OCI-LY3 (cell line): Measurements from ENCODE around the gene DST.

ENCODE experiments used
- H2AFZ ChIP-seq: fragments of 200-600, 300-600 bp; shearing (Covaris generic); 2 replicates; pipeline ENCODE4 v1.6.0; 2014; ENCODE audit warnings: antibody characterized with exemption, low read depth, low read length
- H3K27ac ChIP-seq: fragments of 200-600, 300-600 bp; sonication (generic); 2 replicates; pipeline ENCODE4 v1.5.1; 2014; ENCODE audit warnings: mild to moderate bottlenecking, low read length, moderate library complexity, mixed read lengths
- H3K27me3 ChIP-seq: fragments of 200-600, 300-600 bp; sonication (generic); 2 replicates; pipeline ENCODE4 v1.6.1; 2014; ENCODE audit warnings: low read depth, low read length, mixed read lengths
- H3K36me3 ChIP-seq: fragments of 200-600, 300-600 bp; sonication (generic); replicated peaks from 2 replicates; pipeline ENCODE3; 2014; ENCODE audit warnings: low read depth, low read length, mixed read lengths
- H3K4me1 ChIP-seq: fragments of 300-600, 200-600 bp; sonication (generic); 2 replicates; pipeline ENCODE4 v1.6.1; 2014; ENCODE audit warnings: low read length, mixed read lengths
- H3K4me2 ChIP-seq: fragments of 200-600, 300-600 bp; sonication (generic); 2 replicates; pipeline ENCODE4 v1.6.1; 2014; ENCODE audit warnings: low read length, mixed read lengths
- H3K4me3 ChIP-seq: fragments of 300-600, 200-600 bp; sonication (generic); 2 replicates; pipeline ENCODE4 v1.5.1; 2014; ENCODE audit warnings: antibody characterized with exemption, mild to moderate bottlenecking, low read length, moderate library complexity
- H3K79me2 ChIP-seq: fragments of 300-600, 200-600 bp; shearing (Covaris generic); 2 replicates; pipeline ENCODE4 v1.6.1; 2014; ENCODE audit warnings: mild to moderate bottlenecking, low read length, mixed read lengths
- H3K9ac ChIP-seq: fragments of 300-600, 200-600 bp; shearing (Covaris generic); 2 replicates; pipeline ENCODE4 v1.6.0; 2014; ENCODE audit warnings: mild to moderate bottlenecking, low read length, moderate library complexity
- H3K9me3 ChIP-seq: fragments of 200-600, 300-600 bp; shearing (Covaris generic); 2 replicates; pipeline ENCODE4 v1.6.1; 2014; ENCODE audit warnings: low read length, mixed read lengths; ENCODE audit not compliant: insufficient read depth
- H4K20me1 ChIP-seq: fragments of 200-600, 300-600 bp; sonication (generic); 2 replicates; pipeline ENCODE4 v1.6.1; 2016; ENCODE audit warnings: low read length, mixed read lengths; ENCODE audit not compliant: insufficient read depth
- CTCF ChIP-seq: fragments of 200-600, 300-600 bp; sonication (generic); IDR thresholded peaks from 2 replicates; pipeline ENCODE4 v1.5.1; 2014; ENCODE audit warnings: antibody characterized with exemption, low read length, low read depth
- EZH2phosphoT487 ChIP-seq: fragments of 200-600 bp; shearing (Covaris generic); IDR thresholded peaks from 2 replicates; pipeline ENCODE4 v1.6.1; 2018; ENCODE audit warnings: antibody characterized with exemption, mixed run types, low read depth

The DST gene

GRCh38 chr6:56534680-56535419, 107.8 kb downstream of the DST start:
- no peaks in the 10 kb centered on the region for H3K79me2 ChIP-seq
- H3K4me1 ChIP-seq, result peaks cover 16% of the 10 kb centered on the region
- H3K27ac ChIP-seq, result no peak overlapping the region
- no peak overlapping the region for H3K4me2 ChIP-seq
- H3K27me3 ChIP-seq, result no peaks in the 10 kb centered on the region
- H3K9me3 ChIP-seq, result no peaks in the 10 kb centered on the region
- no peaks in the 10 kb centered on the region for H3K36me3 ChIP-seq
- H3K4me3 ChIP-seq, result no peak overlapping the region
- H3K9ac ChIP-seq, result no peak overlapping the region
- TF ChIP-seq EZH2phosphoT487, result no peak
- TF ChIP-seq CTCF, result no peak
- H4K20me1 ChIP-seq, result no peaks in the 10 kb centered on the region
- H2AFZ ChIP-seq, result no peak overlapping the region

GRCh38 chr6:56532766-56533551, 109.7 kb downstream of the DST start:
- peak overlapping the region; percentile 19; the same call in 1 of the 2 replicates for H3K4me2 ChIP-seq
- no peak overlapping the region for H3K9ac ChIP-seq
- H3K27ac ChIP-seq, result no peak overlapping the region
- no peaks in the 10 kb centered on the region for H3K36me3 ChIP-seq
- H3K4me1 ChIP-seq, result peaks cover 9% of the 10 kb centered on the region
- TF ChIP-seq CTCF, result no peak
- no peak for TF ChIP-seq EZH2phosphoT487
- no peak overlapping the region for H3K4me3 ChIP-seq
- no peaks in the 10 kb centered on the region for H3K27me3 ChIP-seq
- H3K9me3 ChIP-seq, result no peaks in the 10 kb centered on the region
- no peaks in the 10 kb centered on the region for H4K20me1 ChIP-seq
- peak overlapping the region; percentile 13; the same call in 1 of the 2 replicates for H2AFZ ChIP-seq
- H3K79me2 ChIP-seq, result no peaks in the 10 kb centered on the region

- Histone ChIP-seq H3K36me3 (no peaks in the 10 kb centered on the region), H3K79me2 (no peaks in the 10 kb centered on the region), H4K20me1 (no peaks in the 10 kb centered on the region)
Measured at GRCh38 chr6:56531839-56532595, 110.7 kb downstream of the DST start.

More at GRCh38 chr6:56531839-56532595, 110.7 kb downstream of the DST start:
- Histone ChIP-seq H3K4me3 (no peak overlapping the region), H3K9ac (no peak overlapping the region), H3K9me3 (no peaks in the 10 kb centered on the region), H3K4me1 (peaks cover 9% of the 10 kb centered on the region), H3K4me2 (no peak overlapping the region), H2AFZ (no peak overlapping the region), H3K27me3 (no peaks in the 10 kb centered on the region), H3K27ac (no peak overlapping the region)
- TF ChIP-seq CTCF (no peak), EZH2phosphoT487 (no peak)
